Endothelial cell of umbilical vein (primary cell): Measurements from ENCODE around the gene USP33. TPM values are rescaled to one million over a fixed set of nuclear protein-coding genes. Genes with fewer than 3 reads are reported as not detected.

ENCODE experiments used
- BruUV-seq: library from RNA; stranded (reverse); fragments of 400-500 nt; replicated peaks from 2 replicates; lab custom pipeline; 2021; lab: Mats Ljungman, UMichigan
- CTCF ChIA-PET: fragments of 300-600, 350-600 bp; sonication (Branson Sonifier 250); formaldehyde crosslinking; loops from one replicate; lab custom pipeline; 2021; ENCODE audit warnings: antibody characterized with exemption, inconsistent platforms; lab: Charles Lee
- POLR2A ChIA-PET: fragments of 300-600, 350-600 bp; sonication (Branson Sonifier 250); formaldehyde crosslinking; loops from one replicate; lab custom pipeline; 2021; ENCODE audit warnings: antibody characterized with exemption, inconsistent platforms; lab: Charles Lee
- DNase-seq: peaks from one replicate; pipeline ENCODE4 v3.0.0-alpha.2; 2011; ENCODE audit warnings: low read depth, low spot score
- FAIRE-seq: peaks from 2 replicates; lab custom pipeline; 2011; peaks lifted over from hg19 to GRCh38; lab: Jason Lieb, UNC
- H2AFZ ChIP-seq: 2 replicates; pipeline ENCODE4 v1.6.0; 2012; ENCODE audit warnings: low read depth, low read length, control low read depth, inconsistent platforms
- H3K27ac ChIP-seq: 2 replicates; pipeline ENCODE4 v1.5.1; 2011; ENCODE audit warnings: low read depth, mild to moderate bottlenecking, control low read depth, low read length, moderate library complexity; ENCODE audit not compliant: insufficient read depth
- H3K27me3 ChIP-seq, 2 experiments: 2 replicates each; pipeline versions ENCODE4 v1.6.0 to v1.6.1; 2011; ENCODE audit warnings: low read length in 2 of 2, mixed read lengths in 1 of 2; ENCODE audit not compliant: control insufficient read depth in 2 of 2, insufficient read depth in 2 of 2
- H3K36me3 ChIP-seq, 2 experiments: 2 replicates in 1 of 2; 3 replicates in 1 of 2; pipeline ENCODE4 v1.5.1; 2011; ENCODE audit warnings: low read length in 2 of 2, mild to moderate bottlenecking in 1 of 2, moderate library complexity in 1 of 2; ENCODE audit not compliant: control insufficient read depth in 2 of 2, insufficient read depth in 2 of 2; ENCODE audit errors: extremely low read depth in 1 of 2
- H3K4me1 ChIP-seq: 3 replicates; pipeline ENCODE4 v1.5.1; 2011; ENCODE audit warnings: mild to moderate bottlenecking, low read length; ENCODE audit not compliant: control insufficient read depth, insufficient read depth; ENCODE audit errors: extremely low read depth
- H3K4me2 ChIP-seq: 2 replicates; pipeline ENCODE4 v1.6.1; 2011; ENCODE audit warnings: low read length, control low read depth, mixed read lengths; ENCODE audit not compliant: insufficient read depth
- H3K4me3 ChIP-seq, 3 experiments: fragments of 200-600 bp in 1 of 3; sonication (generic), shearing (Covaris generic) in 1 of 3; replicated peaks in 1 of 3; 2 replicates each; pipeline ENCODE4 v1.5.1; 2011 to 2016; ENCODE audit warnings: control low read depth in 3 of 3, low read length in 3 of 3, mild to moderate bottlenecking in 2 of 3, inconsistent platforms in 1 of 3, low read depth in 1 of 3, moderate library complexity in 1 of 3; ENCODE audit not compliant: insufficient read depth in 1 of 3
- H3K79me2 ChIP-seq: 2 replicates; pipeline ENCODE4 v1.6.0; 2012; ENCODE audit warnings: low read length, inconsistent platforms; ENCODE audit not compliant: control insufficient read depth, insufficient read depth
- H3K9ac ChIP-seq: replicated peaks from 2 replicates; pipeline ENCODE3; 2011; ENCODE audit warnings: low read length, control low read depth; ENCODE audit not compliant: insufficient read depth; ENCODE audit errors: extremely low read depth
- H3K9me1 ChIP-seq: replicated peaks from 3 replicates; pipeline ENCODE4 v1.6.0; 2011; ENCODE audit warnings: mild to moderate bottlenecking, low read length; ENCODE audit not compliant: control insufficient read depth, insufficient read depth; ENCODE audit errors: extremely low read depth
- H3K9me3 ChIP-seq: replicated peaks from 2 replicates; pipeline ENCODE4 v1.5.1; 2012; ENCODE audit warnings: low read length, inconsistent platforms; ENCODE audit not compliant: control insufficient read depth, insufficient read depth
- H4K20me1 ChIP-seq: replicated peaks from 2 replicates; pipeline ENCODE3; 2011; ENCODE audit warnings: mild to moderate bottlenecking, low read length; ENCODE audit not compliant: control insufficient read depth, insufficient read depth; ENCODE audit errors: extremely low read depth
- GATA2 ChIP-seq: IDR thresholded peaks from 2 replicates; pipeline ENCODE4 v1.7.0; 2011; ENCODE audit warnings: low read depth, mild to moderate bottlenecking, moderate library complexity, mixed read lengths, low read length; ENCODE audit not compliant: insufficient read length, insufficient read depth
- MYC ChIP-seq: IDR thresholded peaks from one replicate; pipeline ENCODE4 v1.6.1; 2011; ENCODE audit warnings: mild to moderate bottlenecking, low read depth, low read length
- dilution Hi-C: fragments of 300-500 bp; cut with MboI; formaldehyde crosslinking; loops from one replicate; pipeline ENCODE4 v1.15.0; 2019; ENCODE audit warnings: low sequenced_read_pairs; ENCODE audit not compliant: extremely low pct_ligation_motif_present
- intact Hi-C: fragments of 100-400 bp; cut with micrococcal nuclease; formaldehyde crosslinking; loops from one replicate; pipeline ENCODE4 v1.10.0; 2022
- polyA plus RNA-seq, 4 experiments: library from polyadenylated mRNA; depleted of rRNA in 3 of 4; stranded (reverse) in 3 of 4; unstranded in 1 of 4; fragments of >200 nt; gene quantifications; 2 replicates each; pipeline versions ENCODE4 v1.2.1 to v1.2.3, GENCODE V29; 2011 to 2012; ENCODE audit warnings: missing spikeins in 1 of 4
- total RNA-seq: library from RNA; stranded (reverse); gene quantifications from 2 replicates; pipeline ENCODE4 v1.2.3, GENCODE V29; 2021

The USP33 gene
- total and polyA plus RNA-seq, 2 donors (not counting 3 experiments of a cell fraction or from before 2014, with no cell fraction given) = 22.5 to 46.4 TPM

GRCh38 chr1:77672374-77672773 is 87.3 kb downstream of the USP33 start:
- Histone ChIP-seq H3K9ac (no peak overlapping the region), H3K4me1 (peaks cover 4% of the 10 kb centered on the region), H3K36me3 (no peaks in the 10 kb centered on the region), H3K79me2 (peaks cover 100% of the 10 kb centered on the region), H3K9me1 (peaks cover 2% of the 10 kb centered on the region), H3K27ac (no peak overlapping the region), H2AFZ (no peak overlapping the region), H3K27me3 (no peaks in the 10 kb centered on the region), H3K4me2 (no peak overlapping the region), H3K4me3 (no peak overlapping the region), H3K9me3 (no peaks in the 10 kb centered on the region), H4K20me1 (peaks cover 10% of the 10 kb centered on the region)
- ChIA-PET CTCF (no interaction called here), POLR2A (no interaction called here)
- DNase-seq = no peak
- BruUV-seq = no TSS peak
- TF ChIP-seq GATA2 = no peak
- no peak for FAIRE-seq
- dilution Hi-C loops (no loop called here), intact Hi-C loops (no loop called here)

- no peak for FAIRE-seq
- Histone ChIP-seq H4K20me1 (peaks cover 10% of the 10 kb centered on the region), H3K4me1 (peaks cover 4% of the 10 kb centered on the region), H3K79me2 (peaks cover 100% of the 10 kb centered on the region), H3K4me3 (no peak overlapping the region), H3K9ac (no peak overlapping the region), H3K27ac (no peak overlapping the region), H3K27me3 (no peaks in the 10 kb centered on the region), H3K9me3 (no peaks in the 10 kb centered on the region), H2AFZ (no peak overlapping the region), H3K9me1 (peaks cover 2% of the 10 kb centered on the region), H3K36me3 (no peaks in the 10 kb centered on the region), H3K4me2 (peak overlapping the region; percentile 30)
- BruUV-seq = no TSS peak
- DNase-seq = no peak
- CTCF ChIA-PET = no interaction called here
- intact Hi-C loops (no loop called here), dilution Hi-C loops (no loop called here)
- POLR2A ChIA-PET = no interaction called here
- TF ChIP-seq MYC = no peak
Measured at GRCh38 chr1:77671836-77672235, 87.8 kb downstream of the USP33 start.
